HL-60 (cell line): ENCODE data around the gene ZNF420.
"Not testable (repeated sequence)": the region's sequence is repeated elsewhere in the genome, so short reads cannot be mapped to it uniquely, and the experiment has no call there.

Source experiments
- DNase-seq, 2 experiments: peaks; one replicate each; pipeline ENCODE4 v3.0.0-alpha.2; 2010 to 2020; ENCODE audit warnings: low read depth in 1 of 2, low spot score in 1 of 2
- H3K27ac ChIP-seq: fragments of 250-450 bp; sonication (Bioruptor Pico); replicated peaks from 2 replicates; pipeline ENCODE4 v1.5.1; 2020; ENCODE audit warnings: mild to moderate bottlenecking, moderate library complexity
- H3K27me3 ChIP-seq: fragments of 250-450 bp; sonication (Bioruptor Pico); 2 replicates; pipeline ENCODE4 v1.5.1; 2021; ENCODE audit warnings: mild to moderate bottlenecking, moderate library complexity; ENCODE audit not compliant: insufficient read depth, poor library complexity, severe bottlenecking
- H3K4me3 ChIP-seq: replicated peaks from 2 replicates; pipeline ENCODE4 v1.5.1; 2011; ENCODE audit warnings: mild to moderate bottlenecking, control low read depth, low read length; ENCODE audit not compliant: insufficient read depth
- GABPA ChIP-seq: IDR thresholded peaks from 2 replicates; pipeline ENCODE4 v1.6.1; 2012; ENCODE audit warnings: low read depth
- POLR2AphosphoS5 ChIP-seq: IDR thresholded peaks from 2 replicates; pipeline ENCODE4 v1.6.1; 2012; ENCODE audit warnings: low read depth
- SPI1 ChIP-seq: IDR thresholded peaks from 2 replicates; pipeline ENCODE4 v1.6.1; 2012; ENCODE audit warnings: low read depth, mild to moderate bottlenecking, borderline replicate concordance
- TF ChIP-seq, protein P1 (sequence below): IDR thresholded peaks from one replicate; pipeline ENCODE4 v1.5.1; 2011; ENCODE audit warnings: low read length, control low read depth, inconsistent platforms; ENCODE audit not compliant: insufficient read depth
- TF ChIP-seq, protein P2 (sequence below): IDR thresholded peaks from 2 replicates; pipeline ENCODE4 v1.6.1; 2012; ENCODE audit warnings: low read depth; ENCODE audit not compliant: insufficient replicate concordance

Gene ZNF420

GRCh38 chr19:37056776-37057175, 21.5 kb upstream of the ZNF420 start:
- no peak for DNase-seq
- no peak overlapping the region for H3K4me3 ChIP-seq
- TF ChIP-seq SPI1 (no peak), POLR2AphosphoS5 (no peak), GABPA (no peak)
- TF ChIP-seq, protein P1, sequence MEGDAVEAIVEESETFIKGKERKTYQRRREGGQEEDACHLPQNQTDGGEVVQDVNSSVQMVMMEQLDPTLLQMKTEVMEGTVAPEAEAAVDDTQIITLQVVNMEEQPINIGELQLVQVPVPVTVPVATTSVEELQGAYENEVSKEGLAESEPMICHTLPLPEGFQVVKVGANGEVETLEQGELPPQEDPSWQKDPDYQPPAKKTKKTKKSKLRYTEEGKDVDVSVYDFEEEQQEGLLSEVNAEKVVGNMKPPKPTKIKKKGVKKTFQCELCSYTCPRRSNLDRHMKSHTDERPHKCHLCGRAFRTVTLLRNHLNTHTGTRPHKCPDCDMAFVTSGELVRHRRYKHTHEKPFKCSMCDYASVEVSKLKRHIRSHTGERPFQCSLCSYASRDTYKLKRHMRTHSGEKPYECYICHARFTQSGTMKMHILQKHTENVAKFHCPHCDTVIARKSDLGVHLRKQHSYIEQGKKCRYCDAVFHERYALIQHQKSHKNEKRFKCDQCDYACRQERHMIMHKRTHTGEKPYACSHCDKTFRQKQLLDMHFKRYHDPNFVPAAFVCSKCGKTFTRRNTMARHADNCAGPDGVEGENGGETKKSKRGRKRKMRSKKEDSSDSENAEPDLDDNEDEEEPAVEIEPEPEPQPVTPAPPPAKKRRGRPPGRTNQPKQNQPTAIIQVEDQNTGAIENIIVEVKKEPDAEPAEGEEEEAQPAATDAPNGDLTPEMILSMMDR = no peak
- H3K27ac ChIP-seq = no peak overlapping the region
- H3K27me3 ChIP-seq = no peaks in the 10 kb centered on the region

- Histone ChIP-seq H3K4me3 (no peak overlapping the region), H3K27me3 (no peaks in the 10 kb centered on the region), H3K27ac (no peak overlapping the region)
- no peak for DNase-seq
- TF ChIP-seq, protein P1 = no peak
- TF ChIP-seq GABPA = no peak
- no peak for TF ChIP-seq SPI1
- no peak for TF ChIP-seq POLR2AphosphoS5
- TF ChIP-seq, protein P2, sequence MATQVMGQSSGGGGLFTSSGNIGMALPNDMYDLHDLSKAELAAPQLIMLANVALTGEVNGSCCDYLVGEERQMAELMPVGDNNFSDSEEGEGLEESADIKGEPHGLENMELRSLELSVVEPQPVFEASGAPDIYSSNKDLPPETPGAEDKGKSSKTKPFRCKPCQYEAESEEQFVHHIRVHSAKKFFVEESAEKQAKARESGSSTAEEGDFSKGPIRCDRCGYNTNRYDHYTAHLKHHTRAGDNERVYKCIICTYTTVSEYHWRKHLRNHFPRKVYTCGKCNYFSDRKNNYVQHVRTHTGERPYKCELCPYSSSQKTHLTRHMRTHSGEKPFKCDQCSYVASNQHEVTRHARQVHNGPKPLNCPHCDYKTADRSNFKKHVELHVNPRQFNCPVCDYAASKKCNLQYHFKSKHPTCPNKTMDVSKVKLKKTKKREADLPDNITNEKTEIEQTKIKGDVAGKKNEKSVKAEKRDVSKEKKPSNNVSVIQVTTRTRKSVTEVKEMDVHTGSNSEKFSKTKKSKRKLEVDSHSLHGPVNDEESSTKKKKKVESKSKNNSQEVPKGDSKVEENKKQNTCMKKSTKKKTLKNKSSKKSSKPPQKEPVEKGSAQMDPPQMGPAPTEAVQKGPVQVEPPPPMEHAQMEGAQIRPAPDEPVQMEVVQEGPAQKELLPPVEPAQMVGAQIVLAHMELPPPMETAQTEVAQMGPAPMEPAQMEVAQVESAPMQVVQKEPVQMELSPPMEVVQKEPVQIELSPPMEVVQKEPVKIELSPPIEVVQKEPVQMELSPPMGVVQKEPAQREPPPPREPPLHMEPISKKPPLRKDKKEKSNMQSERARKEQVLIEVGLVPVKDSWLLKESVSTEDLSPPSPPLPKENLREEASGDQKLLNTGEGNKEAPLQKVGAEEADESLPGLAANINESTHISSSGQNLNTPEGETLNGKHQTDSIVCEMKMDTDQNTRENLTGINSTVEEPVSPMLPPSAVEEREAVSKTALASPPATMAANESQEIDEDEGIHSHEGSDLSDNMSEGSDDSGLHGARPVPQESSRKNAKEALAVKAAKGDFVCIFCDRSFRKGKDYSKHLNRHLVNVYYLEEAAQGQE = no peak
Observed at GRCh38 chr19:37059142-37059541, 19.1 kb upstream of the ZNF420 start.

GRCh38 chr19:37064886-37065285, 13.3 kb upstream of the ZNF420 start:
- H3K4me3 ChIP-seq, H3K27me3 ChIP-seq, H3K27ac ChIP-seq, DNase-seq: not testable (repeated sequence)

DNA sequence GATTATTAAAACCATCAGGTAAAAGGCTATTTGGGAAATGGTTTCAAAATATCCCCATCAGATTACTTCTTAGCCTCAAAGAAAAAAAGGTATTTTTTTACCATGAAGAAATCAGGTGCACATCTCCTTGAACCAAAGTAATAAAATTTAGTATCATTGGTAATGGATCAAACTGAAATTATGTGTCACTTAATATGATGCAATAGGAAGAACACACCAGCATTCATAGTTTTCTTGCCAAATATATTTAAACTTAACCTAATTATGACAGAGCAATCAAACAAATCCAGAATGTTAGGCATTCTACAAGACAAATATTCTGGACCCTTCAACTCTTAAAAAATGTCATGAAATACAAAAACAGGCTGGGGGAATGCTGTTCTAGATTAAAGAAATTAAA, 4.1 kb upstream of the ZNF420 start:
- Histone ChIP-seq H3K27ac (no peak overlapping the region), H3K4me3 (no peak overlapping the region), H3K27me3 (no peaks in the 10 kb centered on the region)
- TF ChIP-seq SPI1 = no peak
- TF ChIP-seq GABPA = no peak
- no peak for TF ChIP-seq POLR2AphosphoS5
- TF ChIP-seq, protein P2 = no peak
- TF ChIP-seq, protein P1 = no peak
- no peak for DNase-seq
